Activated B cell treated with CpG ODN at 0.5 μM for 24 hours (primary cell): ENCODE measurements around the gene PHTF1. TPM values are rescaled to one million over a fixed set of nuclear protein-coding genes. Genes with fewer than 3 reads are reported as not detected.

Experiments used
- ATAC-seq: fragments of 200-7000 bp; cut with Tn5 transposase; one replicate; pipeline ENCODE4 v1.10.0; 2021; ENCODE audit warnings: low read depth, mild to moderate bottlenecking, moderate library complexity
- CTCF ChIA-PET: fragments of 350-600 bp; sonication (Branson Sonifier 250); formaldehyde crosslinking; loops from one replicate; lab custom pipeline; 2021; ENCODE audit warnings: antibody characterized with exemption; lab: Charles Lee
- POLR2A ChIA-PET: fragments of 350-600 bp; sonication (Branson Sonifier 250); formaldehyde crosslinking; loops from one replicate; lab custom pipeline; 2021; ENCODE audit warnings: antibody characterized with exemption; lab: Charles Lee
- DNase-seq: peaks from one replicate; pipeline ENCODE4 v3.0.0; 2022
- H3K27ac Mint-ChIP-seq: one replicate; pipeline ENCODE4 v1.8.0; 2020; ENCODE audit warnings: mixed read lengths
- H3K27me3 Mint-ChIP-seq: one replicate; pipeline ENCODE4 v1.8.0; 2021; ENCODE audit warnings: mixed read lengths
- H3K36me3 Mint-ChIP-seq: one replicate; pipeline ENCODE4 v1.8.0; 2021; ENCODE audit warnings: low read depth, mixed read lengths
- H3K4me1 Mint-ChIP-seq: one replicate; pipeline ENCODE4 v1.8.0; 2021; ENCODE audit warnings: mixed read lengths
- H3K4me3 Mint-ChIP-seq: one replicate; pipeline ENCODE4 v1.8.0; 2020; ENCODE audit warnings: mild to moderate bottlenecking, mixed read lengths
- H3K9me3 Mint-ChIP-seq: one replicate; pipeline ENCODE4 v1.8.0; 2020; ENCODE audit warnings: mixed read lengths
- CTCF ChIP-seq: fragments of 200-600 bp; IDR thresholded peaks from one replicate; pipeline ENCODE4 v1.8.0; 2022; ENCODE audit warnings: antibody characterized with exemption, mild to moderate bottlenecking
- intact Hi-C: fragments of 100-400 bp; cut with micrococcal nuclease; formaldehyde crosslinking; loops from one replicate; pipeline ENCODE4 v1.15.1; 2024
- total RNA-seq: library from RNA; stranded (reverse); gene quantifications from 2 replicates; pipeline ENCODE4 v1.2.3, GENCODE V29; 2022

Gene PHTF1
- total RNA-seq, 1 donor from 2014 or later, result 25.0 TPM

- Mint-ChIP-seq H3K27ac (no peak overlapping the region), H3K27me3 (no peaks in the 10 kb centered on the region), H3K4me3 (no peak overlapping the region), H3K4me1 (no peaks in the 10 kb centered on the region), H3K9me3 (no peaks in the 10 kb centered on the region), H3K36me3 (no peaks in the 10 kb centered on the region)
- ChIA-PET POLR2A (no interaction called here), CTCF (no interaction called here)
- DNase-seq (no peak), ATAC-seq (no peak)
- intact Hi-C loops, result no loop called here
- no peak for TF ChIP-seq CTCF
These were observed 86.8 kb downstream of the PHTF1 start for GRCh38 chr1:113672491-113672890.

GRCh38 chr1:113670650-113671049 lies 88.6 kb downstream of the PHTF1 start:
- CTCF ChIA-PET, result no interaction called here

GRCh38 chr1:113669988-113670387 lies 89.3 kb downstream of the PHTF1 start:
- ChIA-PET CTCF (no interaction called here), POLR2A (no interaction called here)
- Mint-ChIP-seq H3K27ac (no peak overlapping the region), H3K36me3 (no peaks in the 10 kb centered on the region), H3K4me1 (no peaks in the 10 kb centered on the region), H3K9me3 (no peaks in the 10 kb centered on the region), H3K4me3 (no peak overlapping the region), H3K27me3 (no peaks in the 10 kb centered on the region)
- intact Hi-C loops, result no loop called here
- DNase-seq, result no peak
- TF ChIP-seq CTCF, result no peak
- ATAC-seq, result no peak

More at GRCh38 chr1:113670650-113671049, 88.6 kb downstream of the PHTF1 start:
- ATAC-seq (no peak), DNase-seq (no peak)
- Mint-ChIP-seq H3K27ac (no peak overlapping the region), H3K4me3 (no peak overlapping the region), H3K4me1 (no peaks in the 10 kb centered on the region), H3K27me3 (no peaks in the 10 kb centered on the region), H3K36me3 (no peaks in the 10 kb centered on the region), H3K9me3 (no peaks in the 10 kb centered on the region)
- no peak for TF ChIP-seq CTCF
- POLR2A ChIA-PET, result no interaction called here
- intact Hi-C loops, result no loop called here

GRCh38 chr1:113666126-113666525 lies 93.2 kb downstream of the PHTF1 start:
- CTCF ChIA-PET, result no interaction called here
- no peaks in the 10 kb centered on the region for H3K4me1 Mint-ChIP-seq

GRCh38 chr1:113665071-113665470 lies 94.2 kb downstream of the PHTF1 start:
- DNase-seq (no peak), ATAC-seq (no peak)
- Mint-ChIP-seq H3K27ac (no peak overlapping the region), H3K27me3 (no peaks in the 10 kb centered on the region), H3K9me3 (no peaks in the 10 kb centered on the region), H3K4me3 (no peak overlapping the region), H3K4me1 (no peaks in the 10 kb centered on the region), H3K36me3 (no peaks in the 10 kb centered on the region)
- ChIA-PET CTCF (no interaction called here), POLR2A (no interaction called here)
- intact Hi-C loops, result no loop called here
- TF ChIP-seq CTCF, result no peak

More at GRCh38 chr1:113666126-113666525, 93.2 kb downstream of the PHTF1 start:
- Mint-ChIP-seq H3K9me3 (no peaks in the 10 kb centered on the region), H3K4me3 (no peak overlapping the region), H3K27ac (no peak overlapping the region), H3K27me3 (no peaks in the 10 kb centered on the region), H3K36me3 (no peaks in the 10 kb centered on the region)
- DNase-seq (no peak), ATAC-seq (no peak)
- POLR2A ChIA-PET, result no interaction called here
- no peak for TF ChIP-seq CTCF
- intact Hi-C loops, result no loop called here
